HCT116 (cell line): ENCODE results near the gene LASP1. TPM values are rescaled to one million over a fixed set of nuclear protein-coding genes. Genes with fewer than 3 reads are reported as not detected.

ENCODE experiments used
- CBX3 ChIP-seq: IDR thresholded peaks from 2 replicates; pipeline ENCODE4 v1.6.1; 2012; ENCODE audit warnings: low read depth
- CEBPB ChIP-seq: IDR thresholded peaks from 2 replicates; pipeline ENCODE4 v1.6.1; 2012; ENCODE audit warnings: low read depth
- CTCF ChIP-seq, 3 experiments: fragments of 200-600 bp in 1 of 3; sonication (generic) in 1 of 3; IDR thresholded peaks in 2 of 3; conservative IDR thresholded peaks in 1 of 3; 2 replicates each; pipeline ENCODE4 v1.5.1; 2012 to 2017; ENCODE audit warnings: low read depth in 2 of 3, low read length in 2 of 3, antibody characterized with exemption in 1 of 3, borderline replicate concordance in 1 of 3, control low read depth in 1 of 3, mild to moderate bottlenecking in 1 of 3, mixed read lengths in 1 of 3, mixed run types in 1 of 3, moderate library complexity in 1 of 3; ENCODE audit not compliant: insufficient read depth in 1 of 3
- ELF1 ChIP-seq: IDR thresholded peaks from 2 replicates; pipeline ENCODE4 v1.6.1; 2012; ENCODE audit warnings: low read depth, borderline replicate concordance
- EZH2 ChIP-seq: fragments of 200-600 bp; sonication (generic); IDR thresholded peaks from 2 replicates; pipeline ENCODE4 v1.6.1; 2017; ENCODE audit warnings: antibody characterized with exemption, mixed run types
- EZH2phosphoT487 ChIP-seq: fragments of 200-600 bp; IDR thresholded peaks from 2 replicates; pipeline ENCODE4 v1.6.1; 2018; ENCODE audit warnings: antibody characterized with exemption, borderline replicate concordance
- FOSL1 ChIP-seq: IDR thresholded peaks from 2 replicates; pipeline ENCODE4 v1.6.1; 2012; ENCODE audit warnings: low read depth
- MAX ChIP-seq: IDR thresholded peaks from 2 replicates; pipeline ENCODE4 v1.6.1; 2012
- POLR2A ChIP-seq: IDR thresholded peaks from 2 replicates; pipeline ENCODE4 v1.7.0; 2011; ENCODE audit warnings: borderline replicate concordance; ENCODE audit not compliant: insufficient read depth, insufficient read length; ENCODE audit errors: extremely low read depth
- SP1 ChIP-seq: IDR thresholded peaks from 2 replicates; pipeline ENCODE4 v1.6.1; 2012; ENCODE audit warnings: low read depth
- ZBTB33 ChIP-seq: IDR thresholded peaks from 2 replicates; pipeline ENCODE4 v1.6.1; 2011; ENCODE audit warnings: mild to moderate bottlenecking, low read length, moderate library complexity; ENCODE audit not compliant: insufficient replicate concordance; ENCODE audit errors: extremely low read depth
- ZFX ChIP-seq: fragments of 450-650 bp; IDR thresholded peaks from 2 replicates; pipeline ENCODE4 v1.6.1; 2017
- total RNA-seq: library from RNA; stranded (reverse); gene quantifications from one replicate; pipeline ENCODE4 v1.2.1, GENCODE V29; 2021; ENCODE audit not compliant: unreplicated experiment

Gene LASP1
- total RNA-seq, 1 experiment from 2014 or later = 149 TPM

- TF ChIP-seq ZBTB33 = peak; percentile 72
- no peak for TF ChIP-seq CTCF (IDR thresholded peaks at IDR 0.05 in 2 of 3, conservative IDR thresholded peaks at IDR 0.05 in 1 of 3; ENCODE audit: borderline replicate concordance in 1 of 3, insufficient read depth in 1 of 3, low read depth in 2 of 3, low read length in 2 of 3)
- TF ChIP-seq EZH2phosphoT487 = no peak
- peak; percentile 95 for TF ChIP-seq ELF1
- TF ChIP-seq EZH2 = no peak
- TF ChIP-seq POLR2A = peak; percentile 83
- TF ChIP-seq ZFX = peak; percentile 99
- TF ChIP-seq MAX = peak; percentile 93
- peak; percentile 92 for TF ChIP-seq SP1
- no peak; the same call in 1 of the 2 replicates for TF ChIP-seq CEBPB
- peak; percentile 95; the same call in 1 of the 2 replicates for TF ChIP-seq CBX3
- TF ChIP-seq FOSL1 = no peak
Measured at GRCh38 chr17:38824899-38825761, 44.7 kb upstream of the LASP1 start, which contains the start of gene CWC25 (continued).
